ENCODE results near the gene RBX1. TPM values are rescaled to one million over a fixed set of nuclear protein-coding genes. Genes with fewer than 3 reads are reported as not detected.

The RBX1 gene
- total and polyA plus RNA-seq, 2 experiments from 2014 or later: 31.7 to 340 TPM

DNA sequence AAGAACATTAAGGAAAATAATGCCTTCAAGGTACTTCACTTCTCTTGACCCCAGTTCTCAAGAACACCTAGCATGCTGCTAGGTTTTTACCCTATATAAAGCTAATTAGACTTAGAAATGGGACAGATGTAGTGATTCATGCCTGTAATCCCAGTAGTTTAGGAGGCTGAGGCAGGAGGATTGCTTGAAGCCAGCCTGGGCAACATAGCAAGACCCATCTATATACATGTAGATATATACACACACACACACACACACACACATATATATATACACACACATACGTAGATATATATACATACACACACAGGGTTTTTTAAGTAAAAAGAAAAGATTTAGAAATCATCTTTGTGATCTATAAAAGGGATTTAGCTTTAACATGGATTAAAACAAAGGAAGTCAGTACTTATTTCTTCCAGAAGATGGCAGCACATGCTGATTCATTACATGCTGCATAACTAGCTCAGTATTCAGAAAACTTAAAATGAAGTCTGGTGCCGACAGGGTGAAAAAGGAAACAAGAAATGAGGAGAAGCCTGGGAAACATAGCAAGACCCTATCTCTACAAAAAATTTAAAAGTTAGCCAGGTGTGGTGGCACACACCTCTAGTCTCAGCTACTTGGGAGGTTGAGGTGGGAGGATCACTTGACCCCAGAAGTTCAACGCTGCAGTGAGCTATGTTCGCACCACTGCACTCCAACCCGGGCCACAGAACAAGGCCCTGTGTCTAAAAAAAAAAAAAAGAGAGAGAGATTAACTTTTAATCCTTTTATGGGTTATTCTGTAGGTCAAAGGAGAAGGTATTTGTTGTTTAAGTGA, 28.5 kb upstream of the RBX1 start:
- H3K27me3 ChIP-seq (ENCODE audit: insufficient read depth): no peaks in the 10 kb centered on the region
- Mint-ChIP-seq H3K9me3 (no peaks in the 10 kb centered on the region), H3K4me1 (no peaks in the 10 kb centered on the region), H3K4me3 (no peak overlapping the region), H3K27ac (peak overlapping the region; percentile 82), H3K36me3 (ENCODE audit: low read depth) (peaks cover 28% of the 10 kb centered on the region), H3K27me3 (ENCODE audit: insufficient read depth, low read depth, poor library complexity) (peaks cover 6% of the 10 kb centered on the region)
- H3F3A ChIP-seq (replicated peaks; ENCODE audit: low read depth): no peaks in the 10 kb centered on the region
- peaks cover 16% of the 10 kb centered on the region for H3K36me3 ChIP-seq (ENCODE audit: insufficient read depth)
- no peak overlapping the region for H3K4me3 ChIP-seq
- no peaks in the 10 kb centered on the region for H3K79me2 ChIP-seq (replicated peaks; ENCODE audit: insufficient read depth)
- no peak overlapping the region for H3K4me2 ChIP-seq
- H3K9me2 ChIP-seq (ENCODE audit: insufficient read depth): no peaks in the 10 kb centered on the region
- H3K4me1 ChIP-seq (ENCODE audit: insufficient read depth): no peaks in the 10 kb centered on the region
- TF ChIP-seq STAT1 (IDR thresholded peaks at IDR 0.05; ENCODE audit: unreplicated experiment): no peak
- TF ChIP-seq POLR2AphosphoS5 (IDR thresholded peaks at IDR 0.05; ENCODE audit: low read depth): no peak
- TF ChIP-seq NANOG (IDR thresholded peaks at IDR 0.05; ENCODE audit: borderline replicate concordance): no peak
- no peak for TF ChIP-seq EZH2phosphoT487 (IDR thresholded peaks at IDR 0.05; ENCODE audit: unreplicated experiment)
- TF ChIP-seq ZNF462 (CRISPR knock-in tag; IDR thresholded peaks at IDR 0.05): no peak
- TF ChIP-seq, protein P1, sequence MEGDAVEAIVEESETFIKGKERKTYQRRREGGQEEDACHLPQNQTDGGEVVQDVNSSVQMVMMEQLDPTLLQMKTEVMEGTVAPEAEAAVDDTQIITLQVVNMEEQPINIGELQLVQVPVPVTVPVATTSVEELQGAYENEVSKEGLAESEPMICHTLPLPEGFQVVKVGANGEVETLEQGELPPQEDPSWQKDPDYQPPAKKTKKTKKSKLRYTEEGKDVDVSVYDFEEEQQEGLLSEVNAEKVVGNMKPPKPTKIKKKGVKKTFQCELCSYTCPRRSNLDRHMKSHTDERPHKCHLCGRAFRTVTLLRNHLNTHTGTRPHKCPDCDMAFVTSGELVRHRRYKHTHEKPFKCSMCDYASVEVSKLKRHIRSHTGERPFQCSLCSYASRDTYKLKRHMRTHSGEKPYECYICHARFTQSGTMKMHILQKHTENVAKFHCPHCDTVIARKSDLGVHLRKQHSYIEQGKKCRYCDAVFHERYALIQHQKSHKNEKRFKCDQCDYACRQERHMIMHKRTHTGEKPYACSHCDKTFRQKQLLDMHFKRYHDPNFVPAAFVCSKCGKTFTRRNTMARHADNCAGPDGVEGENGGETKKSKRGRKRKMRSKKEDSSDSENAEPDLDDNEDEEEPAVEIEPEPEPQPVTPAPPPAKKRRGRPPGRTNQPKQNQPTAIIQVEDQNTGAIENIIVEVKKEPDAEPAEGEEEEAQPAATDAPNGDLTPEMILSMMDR (conservative IDR thresholded peaks at IDR 0.05; ENCODE audit: low read depth in 2 of 2): peak; percentile 65 to 89
- H2AFZ ChIP-seq: no peak overlapping the region
- ATAC-seq: peak; percentile 56
- peak; percentile 72 for DNase-seq (ENCODE audit: low spot score)
- H4K20me1 ChIP-seq (replicated peaks; ENCODE audit: insufficient read depth): no peaks in the 10 kb centered on the region; the same call in 1 of the 2 replicates
- H3K27ac ChIP-seq (ENCODE audit: low read depth): no peak overlapping the region
